ENCODE data around the gene DLD.
"Not testable (repeated sequence)": the region's sequence is repeated elsewhere in the genome, so short reads cannot be mapped to it uniquely, and the experiment has no call there.

The DLD gene

GRCh38 chr7:107949443-107949935, 58.5 kb downstream of the DLD start:
- no peaks in the 10 kb centered on the region for H3K4me1 ChIP-seq (ENCODE audit: control extremely low read depth in 1 of 4, control insufficient read depth in 4 of 4, insufficient read depth in 4 of 4, low read length in 3 of 4)
- no peaks in the 10 kb centered on the region for H3K27me3 ChIP-seq (replicated peaks in 2 of 5; ENCODE audit: control insufficient read depth in 4 of 5, insufficient read depth in 5 of 5, low read length in 4 of 5)
- no peaks in the 10 kb centered on the region for H3K9me3 ChIP-seq (ENCODE audit: control extremely low read depth in 1 of 5, control insufficient read depth in 4 of 5, insufficient read depth in 2 of 5, low read depth in 1 of 5, low read length in 4 of 5)
- no peak for DNase-seq
- CTCF ChIA-PET: no interaction called here
- 100% methylated on average over 1 of the region's 1 CpG for WGBS (ENCODE audit: insufficient coverage)
- H3K27ac ChIP-seq (ENCODE audit: insufficient read depth in 1 of 2, low read depth in 1 of 2, low read length in 2 of 2, poor library complexity in 1 of 2, severe bottlenecking in 2 of 2): no peak overlapping the region
- no peaks in the 10 kb centered on the region for H3K36me3 ChIP-seq (ENCODE audit: control insufficient read depth in 4 of 4, insufficient read depth in 4 of 4, low read length in 3 of 4)
- POLR2A ChIA-PET: no interaction called here
- H3K4me3 ChIP-seq (ENCODE audit: control insufficient read depth in 1 of 7, extremely low read depth in 1 of 7, insufficient read depth in 4 of 7, low read depth in 2 of 7, low read length in 6 of 7): no peak overlapping the region

- Histone ChIP-seq H3K4me1 (ENCODE audit: control extremely low read depth in 1 of 4, control insufficient read depth in 4 of 4, insufficient read depth in 4 of 4, low read length in 3 of 4) (no peaks in the 10 kb centered on the region), H3K36me3 (ENCODE audit: control insufficient read depth in 4 of 4, insufficient read depth in 4 of 4, low read length in 3 of 4) (no peaks in the 10 kb centered on the region), H3K27ac (ENCODE audit: insufficient read depth in 1 of 2, low read depth in 1 of 2, low read length in 2 of 2, poor library complexity in 1 of 2, severe bottlenecking in 2 of 2) (no peak overlapping the region), H3K27me3 (replicated peaks in 2 of 5; ENCODE audit: control insufficient read depth in 4 of 5, insufficient read depth in 5 of 5, low read length in 4 of 5) (peaks cover 0 to under 1% (median 0%) of the 10 kb centered on the region in 5 experiments), H3K9me3 (ENCODE audit: control extremely low read depth in 1 of 5, control insufficient read depth in 4 of 5, insufficient read depth in 2 of 5, low read depth in 1 of 5, low read length in 4 of 5) (no peaks in the 10 kb centered on the region), H3K4me3 (ENCODE audit: control insufficient read depth in 1 of 7, extremely low read depth in 1 of 7, insufficient read depth in 4 of 7, low read depth in 2 of 7, low read length in 6 of 7) (no peak overlapping the region)
- no peak for DNase-seq
- ChIA-PET CTCF (no interaction called here), POLR2A (no interaction called here)
- 97% methylated on average over 12 of the region's 14 CpGs for WGBS (ENCODE audit: insufficient coverage)
These were observed 60.3 kb downstream of the DLD start for GRCh38 chr7:107951172-107951787.

- no peaks in the 10 kb centered on the region for H3K4me1 ChIP-seq (ENCODE audit: control extremely low read depth in 1 of 4, control insufficient read depth in 4 of 4, insufficient read depth in 4 of 4, low read length in 3 of 4)
- 97% methylated on average over 7 of the region's 9 CpGs for WGBS (ENCODE audit: insufficient coverage)
These were observed 60.9 kb downstream of the DLD start for GRCh38 chr7:107951896-107952295.

GRCh38 chr7:107953265-107953923, 62.4 kb downstream of the DLD start:
- Histone ChIP-seq H3K27me3 (replicated peaks in 2 of 5; ENCODE audit: control insufficient read depth in 4 of 5, insufficient read depth in 5 of 5, low read length in 4 of 5) (peaks cover 0 to 3% (median 0%) of the 10 kb centered on the region in 5 experiments), H3K4me1 (ENCODE audit: control extremely low read depth in 1 of 4, control insufficient read depth in 4 of 4, insufficient read depth in 4 of 4, low read length in 3 of 4) (no peaks in the 10 kb centered on the region), H3K4me3 (ENCODE audit: control insufficient read depth in 1 of 7, extremely low read depth in 1 of 7, insufficient read depth in 4 of 7, low read depth in 2 of 7, low read length in 6 of 7) (no peak overlapping the region), H3K36me3 (ENCODE audit: control insufficient read depth in 4 of 4, insufficient read depth in 4 of 4, low read length in 3 of 4) (no peaks in the 10 kb centered on the region), H3K27ac (ENCODE audit: insufficient read depth in 1 of 2, low read depth in 1 of 2, low read length in 2 of 2, poor library complexity in 1 of 2, severe bottlenecking in 2 of 2) (no peak overlapping the region), H3K9me3 (ENCODE audit: control extremely low read depth in 1 of 5, control insufficient read depth in 4 of 5, insufficient read depth in 2 of 5, low read depth in 1 of 5, low read length in 4 of 5) (no peaks in the 10 kb centered on the region)
- 96% methylated on average over 10 of the region's 10 CpGs for WGBS (ENCODE audit: insufficient coverage)
- ChIA-PET CTCF (interaction anchor here (0.6 kb wide), 1 partner anchor 490 kb away, joined by 3 read pairs; no protein-coding TSS in a partner anchor), POLR2A (no interaction called here)
- no peak for DNase-seq

More at GRCh38 chr7:107951896-107952295, 60.9 kb downstream of the DLD start:
- no peak for DNase-seq
- H3K9me3 ChIP-seq (ENCODE audit: control extremely low read depth in 1 of 5, control insufficient read depth in 4 of 5, insufficient read depth in 2 of 5, low read depth in 1 of 5, low read length in 4 of 5): no peaks in the 10 kb centered on the region
- POLR2A ChIA-PET: interaction anchor here (0.6 kb wide), 1 partner anchor 27 kb away, joined by 4 read pairs; no protein-coding TSS in a partner anchor
- H3K27ac ChIP-seq (ENCODE audit: insufficient read depth in 1 of 2, low read depth in 1 of 2, low read length in 2 of 2, poor library complexity in 1 of 2, severe bottlenecking in 2 of 2): no peak overlapping the region
- H3K27me3 ChIP-seq (replicated peaks in 2 of 5; ENCODE audit: control insufficient read depth in 4 of 5, insufficient read depth in 5 of 5, low read length in 4 of 5): peaks cover 0 to 3% (median 0%) of the 10 kb centered on the region in 5 experiments
- CTCF ChIA-PET: no interaction called here
- H3K4me3 ChIP-seq (ENCODE audit: control insufficient read depth in 1 of 7, extremely low read depth in 1 of 7, insufficient read depth in 4 of 7, low read depth in 2 of 7, low read length in 6 of 7): no peak overlapping the region
- H3K36me3 ChIP-seq (ENCODE audit: control insufficient read depth in 4 of 4, insufficient read depth in 4 of 4, low read length in 3 of 4): no peaks in the 10 kb centered on the region

- no peak for DNase-seq
- WGBS (ENCODE audit: insufficient coverage): 100% methylated on average over 1 of the region's 2 CpGs
- Histone ChIP-seq H3K9me3 (ENCODE audit: control extremely low read depth in 1 of 5, control insufficient read depth in 4 of 5, insufficient read depth in 2 of 5, low read depth in 1 of 5, low read length in 4 of 5) (no peaks in the 10 kb centered on the region), H3K27ac (ENCODE audit: insufficient read depth in 1 of 2, low read depth in 1 of 2, low read length in 2 of 2, poor library complexity in 1 of 2, severe bottlenecking in 2 of 2) (no peak overlapping the region), H3K27me3 (replicated peaks in 2 of 5; ENCODE audit: control insufficient read depth in 4 of 5, insufficient read depth in 5 of 5, low read length in 4 of 5) (peaks cover 0 to 3% (median 0%) of the 10 kb centered on the region in 5 experiments), H3K4me3 (ENCODE audit: control insufficient read depth in 1 of 7, extremely low read depth in 1 of 7, insufficient read depth in 4 of 7, low read depth in 2 of 7, low read length in 6 of 7) (no peak overlapping the region), H3K4me1 (ENCODE audit: control extremely low read depth in 1 of 4, control insufficient read depth in 4 of 4, insufficient read depth in 4 of 4, low read length in 3 of 4) (no peaks in the 10 kb centered on the region), H3K36me3 (ENCODE audit: control insufficient read depth in 4 of 4, insufficient read depth in 4 of 4, low read length in 3 of 4) (no peaks in the 10 kb centered on the region)
- CTCF ChIA-PET: interaction anchor here (0.6 kb wide), 1 partner anchor 490 kb away, joined by 3 read pairs; no protein-coding TSS in a partner anchor
- POLR2A ChIA-PET: no interaction called here
These were observed 62.9 kb downstream of the DLD start for GRCh38 chr7:107953924-107954303.

- ChIA-PET POLR2A (no interaction called here), CTCF (interaction anchor here (0.6 to 0.9 kb wide), 3 partner anchors 9 to 61 kb away, joined by 3 read pairs; no protein-coding TSS in a partner anchor)
- H3K4me3 ChIP-seq (ENCODE audit: control insufficient read depth in 1 of 7, extremely low read depth in 1 of 7, insufficient read depth in 4 of 7, low read depth in 2 of 7, low read length in 6 of 7): no peak overlapping the region
- H3K27me3 ChIP-seq (replicated peaks in 2 of 5; ENCODE audit: control insufficient read depth in 4 of 5, insufficient read depth in 5 of 5, low read length in 4 of 5): peaks cover 0 to 8% (median 0%) of the 10 kb centered on the region in 5 experiments
- H3K9me3 ChIP-seq (ENCODE audit: control extremely low read depth in 1 of 5, control insufficient read depth in 4 of 5, insufficient read depth in 2 of 5, low read depth in 1 of 5, low read length in 4 of 5): no peaks in the 10 kb centered on the region
- no peak for DNase-seq
- no peak overlapping the region for H3K27ac ChIP-seq (ENCODE audit: insufficient read depth in 1 of 2, low read depth in 1 of 2, low read length in 2 of 2, poor library complexity in 1 of 2, severe bottlenecking in 2 of 2)
- 100% methylated on average over 5 of the region's 5 CpGs for WGBS (ENCODE audit: insufficient coverage)
- no peaks in the 10 kb centered on the region for H3K36me3 ChIP-seq (ENCODE audit: control insufficient read depth in 4 of 4, insufficient read depth in 4 of 4, low read length in 3 of 4)
- no peaks in the 10 kb centered on the region for H3K4me1 ChIP-seq (ENCODE audit: control extremely low read depth in 1 of 4, control insufficient read depth in 4 of 4, insufficient read depth in 4 of 4, low read length in 3 of 4)
These were observed 64.4 kb downstream of the DLD start for GRCh38 chr7:107955394-107955793.

GRCh38 chr7:107956950-107957349, 66.0 kb downstream of the DLD start:
- H3K27ac ChIP-seq (ENCODE audit: insufficient read depth in 1 of 2, low read depth in 1 of 2, low read length in 2 of 2, poor library complexity in 1 of 2, severe bottlenecking in 2 of 2); H3K9me3 ChIP-seq (ENCODE audit: control extremely low read depth in 1 of 5, control insufficient read depth in 4 of 5, insufficient read depth in 2 of 5, low read depth in 1 of 5, low read length in 4 of 5); H3K36me3 ChIP-seq (ENCODE audit: control insufficient read depth in 4 of 4, insufficient read depth in 4 of 4, low read length in 3 of 4); H3K4me1 ChIP-seq (ENCODE audit: control extremely low read depth in 1 of 4, control insufficient read depth in 4 of 4, insufficient read depth in 4 of 4, low read length in 3 of 4); POLR2A ChIA-PET; DNase-seq; H3K27me3 ChIP-seq (replicated peaks in 2 of 5; ENCODE audit: control insufficient read depth in 4 of 5, insufficient read depth in 5 of 5, low read length in 4 of 5); H3K4me3 ChIP-seq (ENCODE audit: control insufficient read depth in 1 of 7, extremely low read depth in 1 of 7, insufficient read depth in 4 of 7, low read depth in 2 of 7, low read length in 6 of 7): not testable (repeated sequence)
- CTCF ChIA-PET: interaction anchor here (1.8 kb wide), 1 partner anchor 9 kb away, joined by 5 read pairs; no protein-coding TSS in a partner anchor
- WGBS (ENCODE audit: insufficient coverage): 97% methylated on average over 3 of the region's 4 CpGs
